Mononuclear cell (primary cell): ENCODE measurements around the gene ATP5MC2. TPM values are rescaled to one million over a fixed set of nuclear protein-coding genes. Genes with fewer than 3 reads are reported as not detected.
"Not testable (repeated sequence)": the region's sequence is repeated elsewhere in the genome, so short reads cannot be mapped to it uniquely, and the experiment has no call there.

Experiments
- H3K27me3 ChIP-seq: 2 replicates; pipeline ENCODE4 v1.6.0; 2011; ENCODE audit warnings: low read length, control low read depth; ENCODE audit not compliant: insufficient read depth
- H3K4me1 ChIP-seq: 2 replicates; pipeline ENCODE4 v1.5.1; 2011; ENCODE audit warnings: mild to moderate bottlenecking, low read length, control low read depth; ENCODE audit not compliant: insufficient read depth
- H3K4me3 ChIP-seq: 2 replicates; pipeline ENCODE4 v1.5.1; 2011; ENCODE audit warnings: mild to moderate bottlenecking, low read length, moderate library complexity
- H3K9me3 ChIP-seq: 2 replicates; pipeline ENCODE4 v1.5.1; 2011; ENCODE audit warnings: low read depth, mild to moderate bottlenecking, control low read depth, low read length
- total RNA-seq: library from RNA; depleted of rRNA; stranded (reverse); fragments of >200 nt; gene quantifications from one replicate; pipeline ENCODE4 v1.2.3, GENCODE V29; 2012

The ATP5MC2 gene
- total RNA-seq, 1 donor = 149 TPM

DNA sequence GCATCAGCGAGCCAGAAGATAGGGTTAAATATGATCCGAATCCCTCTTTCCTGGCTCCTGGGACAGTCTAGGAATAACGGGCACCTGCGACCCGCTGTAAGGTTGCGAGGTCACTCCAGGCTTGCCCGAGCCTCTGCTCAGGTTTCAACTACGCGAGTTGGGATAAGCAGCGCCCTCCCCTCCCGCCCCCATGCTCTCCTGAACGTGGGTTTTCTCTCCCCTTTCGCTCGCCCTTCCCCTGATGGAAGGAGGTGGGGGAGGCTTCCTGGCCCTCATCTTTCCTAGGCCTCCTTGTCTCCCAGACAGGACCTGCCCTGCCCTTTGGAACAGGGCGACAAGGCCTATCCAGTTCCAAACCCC is 753 bp upstream of the ATP5MC2 start:
- Histone ChIP-seq H3K4me3 (peak overlapping the region; percentile 65), H3K4me1 (peaks cover 25% of the 10 kb centered on the region), H3K9me3 (no peaks in the 10 kb centered on the region), H3K27me3 (peaks cover 21% of the 10 kb centered on the region)

DNA sequence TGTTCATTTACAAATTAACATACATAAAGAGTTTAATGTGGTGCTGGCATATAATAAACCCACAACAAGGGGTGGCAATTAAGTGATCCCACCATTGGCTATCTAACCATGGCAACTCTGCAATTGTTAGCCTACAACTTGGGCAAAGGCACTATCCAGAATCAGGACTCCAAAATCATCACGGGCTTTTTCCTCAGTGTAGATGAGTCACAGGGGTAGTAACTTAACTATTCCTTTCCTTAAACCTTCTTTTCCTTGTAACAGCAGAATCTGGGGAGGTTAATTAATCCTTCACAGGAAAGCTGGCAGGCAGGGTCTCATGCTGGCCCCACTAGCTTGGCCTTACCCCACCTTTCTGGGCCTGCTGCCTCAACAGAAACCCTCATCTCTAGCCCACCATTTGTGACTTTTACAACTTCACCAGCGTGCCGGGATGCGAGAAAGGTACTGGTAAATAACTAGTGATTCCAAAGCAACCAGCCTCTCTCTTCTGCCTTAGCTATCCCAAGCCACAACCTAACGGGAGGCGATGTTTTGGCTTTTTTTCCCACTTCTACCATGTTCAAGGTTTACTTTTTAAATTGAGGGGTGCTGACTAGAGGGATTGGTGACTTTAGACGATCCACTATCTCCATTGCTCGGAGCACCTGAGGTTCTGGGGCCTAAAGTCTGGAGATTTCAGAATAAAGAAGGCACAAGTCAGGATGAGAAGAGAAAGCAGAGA is 744 bp downstream of the ATP5MC2 start:
- Histone ChIP-seq H3K4me3 (peak overlapping the region; percentile 65), H3K4me1 (peaks cover 25% of the 10 kb centered on the region), H3K9me3 (no peaks in the 10 kb centered on the region), H3K27me3 (peaks cover 21% of the 10 kb centered on the region)

DNA sequence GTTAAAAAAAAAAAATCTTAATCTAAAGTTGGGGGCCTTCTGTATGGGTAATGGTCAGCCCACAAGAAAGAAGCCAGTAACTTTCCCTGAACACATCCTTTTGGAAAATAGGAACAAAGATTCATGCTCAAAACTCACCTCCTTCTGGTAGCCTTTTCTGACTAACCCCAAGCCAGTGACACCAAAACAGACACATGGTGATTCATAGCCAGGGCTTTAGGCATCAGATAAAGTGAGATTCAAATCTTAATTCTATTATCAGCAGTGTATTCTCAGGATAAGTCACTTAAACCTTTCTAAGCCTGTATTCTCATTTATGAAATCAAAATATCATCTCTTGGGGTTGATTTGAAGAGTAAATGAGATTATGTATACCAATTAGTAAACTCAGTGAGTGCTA is 4.9 kb downstream of the ATP5MC2 start:
- H3K27me3 ChIP-seq = no peaks in the 10 kb centered on the region
- no peak overlapping the region for H3K4me3 ChIP-seq
- no peaks in the 10 kb centered on the region for H3K9me3 ChIP-seq
- peaks cover 10% of the 10 kb centered on the region for H3K4me1 ChIP-seq

DNA sequence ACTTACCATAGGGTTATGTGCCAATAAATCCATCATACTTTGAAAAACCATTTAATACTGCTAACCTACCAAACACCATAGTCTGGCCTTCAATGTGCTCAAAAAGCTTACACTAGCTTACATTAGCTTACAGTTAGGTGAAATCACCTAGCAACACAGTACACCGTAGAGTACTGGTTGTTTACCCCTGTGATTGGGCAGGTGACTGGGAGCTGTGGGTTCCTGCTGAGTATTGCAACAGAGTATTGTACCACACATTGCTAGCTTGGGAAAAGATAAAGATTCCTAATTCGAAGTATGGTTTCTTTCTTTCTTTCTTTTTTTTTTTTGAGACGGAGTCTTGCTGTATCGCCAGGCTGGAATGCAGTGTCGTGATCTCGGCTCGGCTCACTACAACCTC is 5.6 kb downstream of the ATP5MC2 start:
- Histone ChIP-seq H3K4me1 (peaks cover 6% of the 10 kb centered on the region), H3K9me3 (no peaks in the 10 kb centered on the region), H3K27me3 (no peaks in the 10 kb centered on the region), H3K4me3 (no peak overlapping the region)

DNA sequence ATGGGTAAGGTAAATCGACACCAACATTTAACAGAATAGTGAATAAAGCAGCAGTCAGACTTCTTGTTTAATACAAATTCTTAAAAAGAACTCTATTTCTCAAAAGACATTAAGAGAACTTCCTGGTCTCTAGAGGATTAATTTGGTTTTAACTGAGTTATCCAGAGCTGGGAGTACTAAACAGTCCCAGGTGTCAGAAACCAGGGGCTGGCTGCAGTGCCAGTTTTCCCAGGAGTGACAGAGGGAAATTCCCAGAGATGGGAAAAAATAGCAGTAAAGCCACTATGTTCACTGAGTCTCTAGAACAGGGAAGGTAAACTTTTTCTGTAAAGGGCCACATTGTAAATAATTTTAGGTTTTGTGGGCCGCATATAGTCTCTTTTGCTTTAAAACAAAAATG is 8.8 kb downstream of the ATP5MC2 start:
- no peaks in the 10 kb centered on the region for H3K27me3 ChIP-seq
- H3K4me1 ChIP-seq = no peaks in the 10 kb centered on the region
- no peaks in the 10 kb centered on the region for H3K9me3 ChIP-seq
- H3K4me3 ChIP-seq = no peak overlapping the region

DNA sequence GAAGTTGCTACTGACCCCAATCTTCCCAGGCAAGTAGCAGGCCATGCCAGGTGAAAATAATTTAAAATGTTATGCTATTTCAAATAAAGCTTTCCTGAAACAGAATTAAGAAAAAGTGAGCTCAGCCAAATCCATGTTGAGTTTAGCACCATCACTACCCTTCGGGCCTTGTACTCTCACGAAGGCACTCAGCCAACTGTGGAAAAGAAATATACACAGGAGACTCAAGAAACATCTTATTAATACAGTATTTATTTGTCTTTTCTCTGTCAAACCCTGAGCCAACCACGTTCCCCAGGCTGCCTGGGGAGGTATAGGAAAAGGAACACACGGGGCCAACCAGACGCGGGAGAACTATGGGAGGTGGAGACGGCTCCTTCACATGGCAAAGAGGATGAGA is 10.9 kb downstream of the ATP5MC2 start:
- no peak overlapping the region for H3K4me3 ChIP-seq
- no peaks in the 10 kb centered on the region for H3K9me3 ChIP-seq
- no peaks in the 10 kb centered on the region for H3K27me3 ChIP-seq
- no peaks in the 10 kb centered on the region for H3K4me1 ChIP-seq

DNA sequence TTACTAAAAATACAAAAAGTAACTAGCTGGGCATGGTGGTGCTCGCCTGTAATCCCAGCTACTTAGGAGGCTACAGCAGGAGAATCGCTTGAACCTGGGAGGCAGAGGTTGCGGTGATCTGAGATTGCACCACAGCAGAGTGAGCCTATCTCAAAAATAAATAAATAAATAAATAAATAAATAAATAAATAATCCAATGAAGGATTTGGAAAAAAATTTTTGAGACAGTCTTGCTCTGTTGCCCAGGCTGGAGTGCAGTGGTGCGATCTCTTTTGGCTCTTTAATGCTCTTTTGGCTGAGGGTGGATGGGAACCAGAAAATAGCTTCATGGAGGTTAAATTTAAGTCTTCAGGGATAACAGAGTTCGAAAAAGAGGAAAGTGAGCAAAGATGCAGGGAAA is 11.7 kb downstream of the ATP5MC2 start:
- no peaks in the 10 kb centered on the region for H3K27me3 ChIP-seq
- no peak overlapping the region for H3K4me3 ChIP-seq
- H3K4me1 ChIP-seq = no peaks in the 10 kb centered on the region
- no peaks in the 10 kb centered on the region for H3K9me3 ChIP-seq

DNA sequence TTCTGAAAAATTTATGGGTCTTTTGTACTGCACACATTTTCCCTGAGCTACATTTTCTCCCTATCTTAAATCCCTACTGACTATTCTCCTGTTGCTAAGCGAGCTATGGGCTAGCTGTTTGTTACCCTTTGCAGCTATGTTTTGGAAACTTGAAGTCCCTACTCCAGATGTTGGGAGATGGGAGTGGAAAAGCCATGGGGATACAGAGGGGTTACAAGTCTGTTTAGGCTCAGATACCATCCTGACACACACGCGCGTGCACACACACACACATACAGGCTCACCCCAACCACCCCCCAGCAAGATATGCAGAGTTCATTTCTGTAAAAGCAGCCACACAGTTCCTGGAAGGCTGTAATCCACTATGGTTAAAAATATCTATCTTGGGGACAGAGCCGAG is 15.8 kb downstream of the ATP5MC2 start:
- no peaks in the 10 kb centered on the region for H3K27me3 ChIP-seq
- H3K9me3 ChIP-seq = no peaks in the 10 kb centered on the region
- H3K4me1 ChIP-seq = no peaks in the 10 kb centered on the region
- no peak overlapping the region for H3K4me3 ChIP-seq

DNA sequence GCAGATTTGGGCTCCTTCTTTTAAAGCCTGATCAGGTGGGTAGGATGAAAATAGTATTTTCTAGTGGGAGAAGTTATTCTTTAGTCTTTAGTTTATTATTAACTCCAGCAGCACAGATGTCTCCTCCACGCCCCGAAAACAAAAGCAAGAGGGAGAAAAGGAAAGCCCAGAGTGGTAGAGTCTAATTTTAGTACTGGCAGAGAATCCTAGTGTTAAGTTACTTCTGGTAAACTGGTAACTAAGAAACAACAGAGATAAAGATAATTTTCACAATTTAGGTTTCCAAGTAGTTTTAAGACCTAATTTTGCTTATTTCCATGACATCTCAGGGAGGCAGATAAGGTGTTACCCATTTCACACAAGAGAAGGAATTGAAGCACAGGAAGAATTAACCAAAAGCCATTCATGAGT is 16.3 kb downstream of the ATP5MC2 start:
- H3K9me3 ChIP-seq = no peaks in the 10 kb centered on the region
- H3K4me1 ChIP-seq = no peaks in the 10 kb centered on the region
- H3K27me3 ChIP-seq = no peaks in the 10 kb centered on the region
- no peak overlapping the region for H3K4me3 ChIP-seq

DNA sequence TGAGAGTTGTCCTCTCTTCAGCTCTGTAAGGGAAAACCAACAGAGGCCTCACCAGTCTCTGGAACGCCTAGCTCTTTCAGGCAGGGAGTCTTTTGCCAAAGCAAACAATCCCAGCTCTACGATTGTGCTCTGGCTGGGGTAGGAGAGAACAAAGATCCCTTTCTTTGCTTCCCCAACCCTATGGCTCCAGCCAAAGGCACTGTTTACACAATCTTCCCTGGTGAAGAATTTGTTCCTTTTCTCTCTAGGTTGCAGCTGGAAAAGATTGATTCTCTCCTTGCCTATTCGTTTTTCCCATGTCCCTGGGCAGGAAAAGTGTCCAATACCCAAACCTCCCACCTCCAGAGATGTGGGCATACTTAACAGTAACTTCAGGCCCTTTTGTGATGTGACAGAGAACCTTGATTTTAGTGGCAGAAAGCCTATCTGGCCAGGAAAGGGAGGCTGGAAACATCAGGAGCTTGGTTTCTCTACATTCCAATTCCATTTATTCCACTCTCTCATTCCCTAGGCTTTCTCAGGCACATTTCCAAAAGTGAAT is 16.8 kb downstream of the ATP5MC2 start:
- Histone ChIP-seq H3K9me3 (no peaks in the 10 kb centered on the region), H3K4me1 (no peaks in the 10 kb centered on the region), H3K27me3 (no peaks in the 10 kb centered on the region), H3K4me3 (no peak overlapping the region)

DNA sequence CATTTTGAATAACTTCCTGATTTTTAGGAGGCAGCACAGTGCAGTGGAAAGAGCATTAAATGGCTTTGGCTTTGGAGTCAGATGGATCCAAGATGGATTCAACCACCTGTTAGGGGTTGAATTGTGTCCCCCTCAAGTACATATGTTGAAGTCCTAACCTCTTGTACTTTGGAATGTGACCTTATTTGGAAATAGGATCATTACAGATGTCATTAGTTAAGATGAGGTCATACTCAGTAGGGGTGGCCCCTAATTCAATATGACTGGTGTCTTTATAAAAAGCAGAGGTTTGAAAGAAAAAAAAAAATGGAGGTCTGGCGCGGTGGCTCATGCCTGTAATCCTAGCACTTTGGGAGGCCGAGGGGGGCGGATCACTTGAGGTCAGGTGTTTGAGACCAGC is 18.8 kb downstream of the ATP5MC2 start:
- no peaks in the 10 kb centered on the region for H3K9me3 ChIP-seq
- no peak overlapping the region for H3K4me3 ChIP-seq
- H3K4me1 ChIP-seq = no peaks in the 10 kb centered on the region
- no peaks in the 10 kb centered on the region for H3K27me3 ChIP-seq

DNA sequence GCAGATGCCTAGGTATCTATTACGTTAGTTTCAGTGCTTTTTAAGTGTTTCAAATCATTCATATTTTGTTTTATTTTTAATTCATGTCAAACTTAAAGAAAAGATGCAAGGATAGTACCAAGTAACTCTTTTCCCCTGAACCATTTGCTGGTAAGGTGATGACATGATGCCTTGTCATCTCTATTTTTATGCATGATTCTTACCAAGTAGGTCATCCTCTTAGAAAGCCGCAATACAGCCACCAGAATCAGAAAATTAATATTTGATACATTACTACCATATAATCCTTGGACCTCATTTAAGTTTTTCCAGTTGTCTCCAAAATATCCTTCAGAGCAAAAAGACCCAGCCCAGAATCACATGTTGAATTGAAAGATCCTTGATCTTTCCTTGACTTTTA is 22.3 kb downstream of the ATP5MC2 start:
- Histone ChIP-seq H3K4me3 (no peak overlapping the region), H3K27me3 (no peaks in the 10 kb centered on the region), H3K9me3 (no peaks in the 10 kb centered on the region), H3K4me1 (no peaks in the 10 kb centered on the region)

DNA sequence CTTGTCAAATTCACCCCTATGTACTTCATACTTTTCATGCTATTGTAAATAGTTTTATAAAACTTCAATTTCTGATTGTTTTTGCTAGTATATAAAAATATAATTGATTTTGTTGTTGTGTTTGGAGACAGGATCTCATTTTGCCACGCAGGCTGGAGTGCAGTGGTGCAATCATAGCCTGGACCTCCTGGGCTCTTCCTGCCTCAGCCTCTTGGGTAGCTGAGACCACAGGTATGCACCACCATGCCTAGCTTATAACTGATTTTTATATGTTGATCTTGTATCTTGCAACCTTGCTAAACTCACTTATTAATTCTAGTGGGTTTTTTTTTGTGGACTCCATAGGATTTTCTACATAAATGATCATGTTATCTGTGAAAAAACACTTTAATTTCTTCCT is 23.5 kb downstream of the ATP5MC2 start:
- Histone ChIP-seq H3K4me3 (no peak overlapping the region), H3K4me1 (no peaks in the 10 kb centered on the region), H3K27me3 (no peaks in the 10 kb centered on the region), H3K9me3 (no peaks in the 10 kb centered on the region)

DNA sequence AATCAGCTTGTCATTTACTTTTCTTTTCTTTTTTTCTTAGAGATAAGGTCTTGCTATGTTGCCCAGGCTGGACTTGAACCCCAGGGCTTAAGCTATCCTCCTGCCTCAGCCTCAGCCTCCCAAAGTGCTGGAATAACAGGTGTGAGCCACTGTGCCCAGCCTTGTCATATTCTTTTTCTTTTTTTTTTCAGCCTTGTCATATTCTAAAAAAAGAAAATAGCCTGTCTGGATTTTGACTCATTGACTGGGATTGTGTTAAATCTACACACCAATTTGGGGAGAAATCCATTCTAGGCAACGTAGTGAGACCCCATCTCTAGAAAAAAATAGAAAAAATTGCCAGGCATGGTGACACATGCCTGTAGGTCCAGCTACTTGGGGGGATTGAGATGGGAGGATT is 24.1 kb downstream of the ATP5MC2 start:
- H3K27me3 ChIP-seq = no peaks in the 10 kb centered on the region
- H3K9me3 ChIP-seq = no peaks in the 10 kb centered on the region
- H3K4me3 ChIP-seq = no peak overlapping the region
- H3K4me1 ChIP-seq = no peaks in the 10 kb centered on the region

DNA sequence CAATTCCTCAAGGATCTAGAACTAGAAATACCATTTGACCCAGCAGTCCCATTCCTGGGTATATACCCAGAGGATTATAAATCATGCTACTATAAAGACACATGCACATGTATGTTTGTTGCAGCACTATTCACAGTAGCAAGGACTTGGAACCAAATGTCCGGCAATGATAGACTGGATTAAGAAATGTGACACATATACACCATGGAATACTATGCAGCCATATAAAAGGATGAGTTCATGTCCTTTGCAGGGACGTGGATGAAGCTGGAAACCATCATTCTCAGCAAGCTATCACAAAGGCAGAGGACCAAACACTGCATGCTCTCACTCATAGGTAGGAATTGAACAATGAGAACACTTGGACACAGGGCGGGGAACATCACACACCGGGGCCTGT is 29.6 kb downstream of the ATP5MC2 start:
- H3K4me3 ChIP-seq, H3K27me3 ChIP-seq, H3K4me1 ChIP-seq, H3K9me3 ChIP-seq: not testable (repeated sequence)

DNA sequence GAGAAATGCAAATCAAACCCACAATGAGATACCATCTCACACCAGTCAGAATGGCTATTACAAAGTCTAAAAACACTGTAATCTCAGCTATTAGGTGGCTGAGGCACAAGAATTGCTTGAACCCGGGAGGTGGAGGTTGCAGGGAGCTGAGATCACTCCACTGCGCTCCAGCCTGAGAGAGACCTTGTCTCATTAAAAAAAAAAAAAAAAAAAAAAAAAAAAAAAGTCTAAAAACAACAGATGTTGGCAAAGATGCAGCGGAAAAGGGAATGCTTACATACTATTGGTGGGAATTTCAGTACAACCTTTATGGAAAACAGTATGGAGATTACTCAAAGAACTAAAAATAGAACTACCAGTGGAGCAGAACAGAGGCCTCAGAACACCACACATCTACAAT is 30.7 kb downstream of the ATP5MC2 start:
- no peaks in the 10 kb centered on the region for H3K4me1 ChIP-seq
- H3K4me3 ChIP-seq = no peak overlapping the region
- no peaks in the 10 kb centered on the region for H3K9me3 ChIP-seq
- H3K27me3 ChIP-seq = no peaks in the 10 kb centered on the region
